Heart left ventricle (tissue), 13 donors: ENCODE data around the gene IDH2.

ENCODE experiments used
- POLR2A ChIP-seq, 2 donors: fragments of 450-650 bp; IDR thresholded peaks; one replicate each; pipeline ENCODE4 v1.6.1; 2017; ENCODE audit warnings: antibody characterized with exemption in 2 of 2, mild to moderate bottlenecking in 2 of 2, moderate library complexity in 2 of 2
- TF ChIP-seq, protein P1 (sequence below), 12 donors: fragments of 200-600 bp; sonication (generic) in 4 of 12; IDR thresholded peaks; one replicate each; pipeline versions ENCODE4 v1.5.0 to v1.8.0; 2018 to 2022; ENCODE audit warnings: antibody characterized with exemption in 12 of 12, mild to moderate bottlenecking in 5 of 12
- donor health status: ischemic (EF 13 %, LVEDD 7.1; RV severe dilation, severe dysfunction).
- donor health status: DM: no; HTN: yes; CAD: no.
- donor health status: DM: no; HTN: no; CAD: no.
- donor health status: ischemic (EF 25% LVEDD 6.9; RV normal size, moderate dysfunction).
- donor health status: ischemic (EF 25% LVEDD 5.7; RV mildly dilated, moderate dysfunction).
- donor health status: ischemic (EF 35%, LVEDD 5.7; RV mildly dilated, moderate dysfunction).
- donor health status: nonischemic (EF 11% LVEDD 7.7; RV severe dilation, severe dysfunction).
- donor health status: DM: yes; HTN: yes; CAD: no.
- donor health status: PGD.
- donor health status: ischemic (EF 29% LVEDD 5.4; RV normal size, mild dysfunction).
- donor health status: nonischemic (EF 23%, LVEDD 6.1; RV moderate dilation, normal function).

DNA sequence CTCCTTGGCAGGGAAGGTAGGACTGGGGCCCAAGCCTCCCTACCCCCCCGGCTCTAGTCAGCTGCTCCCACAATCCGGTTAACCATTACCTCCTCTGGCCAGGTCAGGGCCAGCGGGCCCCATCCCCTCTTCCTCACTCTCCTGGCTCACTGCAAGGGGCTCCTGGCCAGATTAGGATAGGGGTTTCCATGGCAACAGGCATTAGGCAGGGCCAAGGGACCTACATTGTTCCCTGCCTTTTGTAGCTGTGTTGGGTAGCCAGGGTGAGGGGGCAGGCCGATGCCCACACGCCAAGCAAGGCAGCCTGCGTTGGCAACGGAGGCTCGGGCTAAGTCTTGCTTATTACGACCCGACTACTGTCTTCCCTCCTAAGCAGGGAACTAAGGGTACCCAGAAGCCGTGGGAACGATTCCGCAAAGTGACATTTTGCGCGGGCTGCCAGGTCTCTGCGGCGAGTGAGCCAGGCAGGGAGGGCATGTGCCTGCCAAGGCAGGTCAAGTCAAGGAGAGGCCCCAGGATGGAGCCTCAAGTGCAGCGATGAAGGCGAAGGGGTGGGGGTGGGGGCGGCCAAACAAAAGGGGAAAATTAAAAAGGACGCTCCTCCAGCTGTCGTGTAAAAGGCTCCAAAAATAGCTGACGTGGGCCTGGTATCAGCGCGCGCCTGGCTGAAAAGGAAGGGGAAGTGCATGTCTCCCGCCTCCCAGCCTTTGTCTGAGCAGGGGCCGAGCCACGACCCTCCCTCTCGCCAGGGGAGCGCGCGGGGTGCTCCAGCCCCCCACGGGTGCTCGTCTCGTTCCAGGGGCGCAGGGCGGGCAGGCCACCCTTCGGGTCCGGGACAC lies 919 bp downstream of the IDH2 start:
- TF ChIP-seq, protein P1, sequence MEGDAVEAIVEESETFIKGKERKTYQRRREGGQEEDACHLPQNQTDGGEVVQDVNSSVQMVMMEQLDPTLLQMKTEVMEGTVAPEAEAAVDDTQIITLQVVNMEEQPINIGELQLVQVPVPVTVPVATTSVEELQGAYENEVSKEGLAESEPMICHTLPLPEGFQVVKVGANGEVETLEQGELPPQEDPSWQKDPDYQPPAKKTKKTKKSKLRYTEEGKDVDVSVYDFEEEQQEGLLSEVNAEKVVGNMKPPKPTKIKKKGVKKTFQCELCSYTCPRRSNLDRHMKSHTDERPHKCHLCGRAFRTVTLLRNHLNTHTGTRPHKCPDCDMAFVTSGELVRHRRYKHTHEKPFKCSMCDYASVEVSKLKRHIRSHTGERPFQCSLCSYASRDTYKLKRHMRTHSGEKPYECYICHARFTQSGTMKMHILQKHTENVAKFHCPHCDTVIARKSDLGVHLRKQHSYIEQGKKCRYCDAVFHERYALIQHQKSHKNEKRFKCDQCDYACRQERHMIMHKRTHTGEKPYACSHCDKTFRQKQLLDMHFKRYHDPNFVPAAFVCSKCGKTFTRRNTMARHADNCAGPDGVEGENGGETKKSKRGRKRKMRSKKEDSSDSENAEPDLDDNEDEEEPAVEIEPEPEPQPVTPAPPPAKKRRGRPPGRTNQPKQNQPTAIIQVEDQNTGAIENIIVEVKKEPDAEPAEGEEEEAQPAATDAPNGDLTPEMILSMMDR (IDR thresholded peaks at IDR 0.05), result no peak
- TF ChIP-seq POLR2A (IDR thresholded peaks at IDR 0.05), result no peak
